GM12878 (cell line): Measurements from ENCODE around the gene NOS2. TPM values are rescaled to one million over a fixed set of nuclear protein-coding genes. Genes with fewer than 3 reads are reported as not detected.
"Not testable (repeated sequence)": the region's sequence is repeated elsewhere in the genome, so short reads cannot be mapped to it uniquely, and the experiment has no call there.

Source experiments
- ATAC-seq: fragments of 200-7000 bp; cut with Tn5 transposase; 3 replicates; pipeline ENCODE4 v1.9.1; 2020; ENCODE audit warnings: mild to moderate bottlenecking, moderate library complexity
- BruUV-seq: library from RNA; stranded (reverse); fragments of 400-500 nt; replicated peaks from 2 replicates; lab custom pipeline; 2021; lab: Mats Ljungman, UMichigan
- CTCF ChIA-PET: fragments of 300-600 bp; sonication (Branson Sonifier 250); formaldehyde crosslinking; extraction: SDS; loops from one replicate; lab custom pipeline; 2021; ENCODE audit warnings: inconsistent platforms; lab: Yijun Ruan, JAX
- POLR2A ChIA-PET: fragments of 350-600 bp; formaldehyde crosslinking; extraction: SDS; loops from one replicate; lab custom pipeline; 2021; ENCODE audit warnings: inconsistent platforms; lab: Charles Lee
- RAD21 ChIA-PET: fragments of 300-600 bp; sonication (Branson Sonifier 250); formaldehyde crosslinking; loops from one replicate; lab custom pipeline; 2023; ENCODE audit warnings: antibody characterized with exemption; ENCODE audit not compliant: unreplicated experiment; lab: Charles Lee
- SMC1A ChIA-PET: fragments of 300-600 bp; sonication (Branson Sonifier 250); formaldehyde crosslinking; loops from one replicate; lab custom pipeline; 2023; ENCODE audit not compliant: unreplicated experiment, uncharacterized antibody; lab: Charles Lee
- DNase-seq: peaks from one replicate; pipeline ENCODE4 v3.0.0-alpha.2; 2011; ENCODE audit warnings: low read depth, low spot score
- FAIRE-seq: peaks from 3 replicates; lab custom pipeline; 2011; peaks lifted over from hg19 to GRCh38; lab: Jason Lieb, UNC
- H2AFZ ChIP-seq: 2 replicates; pipeline ENCODE4 v1.6.0; 2011; ENCODE audit warnings: low read depth, low read length, control low read depth; ENCODE audit not compliant: control insufficient read depth
- H3K27ac ChIP-seq: 2 replicates; pipeline ENCODE4 v1.5.1; 2011; ENCODE audit warnings: control low read depth; ENCODE audit not compliant: control insufficient read depth, insufficient read depth
- H3K27me3 ChIP-seq, 2 experiments: replicated peaks in 1 of 2; 2 replicates each; pipeline versions ENCODE4 v1.6.0 to v1.6.1; 2011; ENCODE audit warnings: low read length in 1 of 2; ENCODE audit not compliant: control insufficient read depth in 2 of 2, insufficient read depth in 2 of 2
- H3K36me3 ChIP-seq, 2 experiments: 2 replicates each; pipeline ENCODE4 v1.5.1; 2011; ENCODE audit warnings: low read length in 1 of 2; ENCODE audit not compliant: control insufficient read depth in 2 of 2, insufficient read depth in 2 of 2
- H3K4me1 ChIP-seq: 2 replicates; pipeline ENCODE4 v1.6.1; 2011; ENCODE audit warnings: mild to moderate bottlenecking, low read length, moderate library complexity, mixed read lengths; ENCODE audit not compliant: control insufficient read depth, insufficient read depth
- H3K4me2 ChIP-seq: 2 replicates; pipeline ENCODE4 v1.6.0; 2011; ENCODE audit warnings: control low read depth; ENCODE audit not compliant: control insufficient read depth, insufficient read depth
- H3K4me3 ChIP-seq: fragments of 200-600 bp; sonication (generic); 2 replicates; pipeline ENCODE4 v1.5.1; 2016
- H3K79me2 ChIP-seq: 2 replicates; pipeline ENCODE4 v1.6.0; 2011; ENCODE audit warnings: low read length; ENCODE audit not compliant: control insufficient read depth, insufficient read depth
- H3K9ac ChIP-seq: 2 replicates; pipeline ENCODE4 v1.8.0; 2011; ENCODE audit warnings: low read length, control low read depth, mixed read lengths; ENCODE audit not compliant: control insufficient read depth, insufficient read depth
- H3K9me3 ChIP-seq: replicated peaks from 3 replicates; pipeline ENCODE4 v1.5.1; 2011; ENCODE audit warnings: mild to moderate bottlenecking, low read length; ENCODE audit not compliant: control insufficient read depth, insufficient read depth
- H4K20me1 ChIP-seq: 2 replicates; pipeline ENCODE4 v1.6.0; 2011; ENCODE audit not compliant: control insufficient read depth, insufficient read depth
- ATF3 ChIP-seq: IDR thresholded peaks from 2 replicates; pipeline ENCODE4 v1.6.1; 2011; ENCODE audit warnings: low read depth, mild to moderate bottlenecking, low read length, moderate library complexity, borderline replicate concordance; ENCODE audit errors: extremely low read depth
- JUND ChIP-seq: IDR thresholded peaks from 2 replicates; pipeline ENCODE4 v1.6.1; 2012; ENCODE audit warnings: low read depth, mild to moderate bottlenecking, low read length, improper control_type of control experiment, moderate library complexity
- NFIC ChIP-seq: IDR thresholded peaks from 2 replicates; pipeline ENCODE4 v1.6.1; 2012; ENCODE audit warnings: low read depth, mild to moderate bottlenecking, inconsistent platforms, low read length, moderate library complexity
- NR2C1 ChIP-seq: fragments of 450-650 bp; IDR thresholded peaks from 2 replicates; pipeline ENCODE4 v1.6.1; 2017; ENCODE audit warnings: antibody characterized with exemption, mild to moderate bottlenecking, moderate library complexity
- NR2C2 ChIP-seq: IDR thresholded peaks from 2 replicates; pipeline ENCODE4 v1.6.1; 2011; ENCODE audit warnings: borderline replicate concordance, low read depth; ENCODE audit not compliant: control insufficient read depth, insufficient read length
- ZNF592 ChIP-seq: fragments of 450-650 bp; IDR thresholded peaks from 2 replicates; pipeline ENCODE4 v1.6.1; 2017; ENCODE audit warnings: mild to moderate bottlenecking, moderate library complexity
- WGBS: methylation state at CpG from one replicate; pipeline ENCODE4 v1.1.6; 2016; ENCODE audit warnings: low lambda C conversion rate; ENCODE audit not compliant: insufficient replicate concordance, insufficient coverage; ENCODE audit errors: missing lambda C conversion rate; 5-methylcytosine and 5-hydroxymethylcytosine counted together
- in situ Hi-C: fragments of 300-500 bp; cut with MboI; formaldehyde crosslinking; loops from 9 replicates; pipeline ENCODE4 v1.14.3; 2018; ENCODE audit warnings: mixed read lengths
- intact Hi-C: fragments of 100-400 bp; cut with micrococcal nuclease; formaldehyde crosslinking; loops from one replicate; pipeline ENCODE4 v1.14.2; 2022; ENCODE audit not compliant: unreplicated experiment
- polyA plus RNA-seq, 11 experiments: library from polyadenylated mRNA; depleted of rRNA in 4 of 11; unstranded in 6 of 11; stranded (reverse) in 5 of 11; fragments of >200 nt; fragmentation: Nextera tagmentation in 4 of 11; fragmentation: Illumina TruSeq in 1 of 11; extraction: Ambion mirVana in 4 of 11; extraction: Trizol in 1 of 11; gene quantifications; 1 replicate in 1 of 11; 2 replicates in 10 of 11; pipeline versions ENCODE4 v1.2.1 to v1.2.3, GENCODE V29; 2011 to 2016; ENCODE audit warnings: inconsistent platforms in 2 of 11, missing spikeins in 2 of 11, low read depth in 1 of 11
- total RNA-seq, 4 experiments: library from RNA; depleted of rRNA in 3 of 4; stranded (reverse); fragments of >200 nt in 3 of 4; fragmentation: Illumina TruSeq in 1 of 4; extraction: Trizol in 1 of 4; gene quantifications; 2 replicates each; pipeline versions ENCODE4 v1.2.1 to v1.2.3, GENCODE V29; 2013 to 2021

The NOS2 gene
- total and polyA plus RNA-seq, 10 of the 15 experiments (the other 5 are each of a cell fraction or from before 2014, with no cell fraction given): 0.01 to 0.05 (median 0.01) TPM; not detected in 7

- no peak for TF ChIP-seq ATF3
These were observed 34.2 kb upstream of the NOS2 start (continued) for GRCh38 chr17:27834571-27834970.

GRCh38 chr17:27832831-27833230 lies 32.5 kb upstream of the NOS2 start:
- CTCF ChIA-PET: interaction anchor here (0.8 to 1.6 kb wide), 2 partner anchors 9 to 14 kb away, joined by 3 to 4 read pairs; no protein-coding TSS in a partner anchor
- SMC1A ChIA-PET: no interaction called here

DNA sequence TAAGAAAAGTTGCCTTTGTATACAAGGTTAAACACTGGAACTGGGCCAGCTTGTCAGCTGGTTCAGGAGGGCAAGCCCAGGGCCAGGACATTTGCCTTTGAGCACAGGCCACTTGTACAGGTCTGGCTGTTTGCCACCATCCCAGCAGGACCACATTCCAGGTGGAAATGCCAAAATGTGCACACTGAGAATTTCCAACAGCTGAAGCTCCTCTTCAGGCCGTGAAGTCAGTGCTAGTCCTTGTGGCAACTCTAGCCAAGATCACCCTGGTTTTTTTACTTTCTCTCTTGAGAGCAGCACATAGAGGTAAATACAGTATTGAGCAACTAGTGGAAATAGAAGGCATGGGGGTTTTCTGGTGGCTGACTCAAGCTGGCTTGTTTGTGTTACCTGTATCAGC lies 29.6 kb upstream of the NOS2 start:
- H3K27me3 ChIP-seq, RAD21 ChIA-PET, H3K9ac ChIP-seq, H4K20me1 ChIP-seq, H3K36me3 ChIP-seq, DNase-seq, H3K4me3 ChIP-seq, H3K79me2 ChIP-seq, H3K27ac ChIP-seq, H3K9me3 ChIP-seq, BruUV-seq, H3K4me2 ChIP-seq, intact Hi-C loops, SMC1A ChIA-PET, CTCF ChIA-PET, H3K4me1 ChIP-seq, in situ Hi-C loops, POLR2A ChIA-PET, ATAC-seq, H2AFZ ChIP-seq: not testable (repeated sequence)
- 10% methylated on average over 1 of the region's 1 CpG for WGBS
- peak; percentile 85 for FAIRE-seq

More at GRCh38 chr17:27832831-27833230, 32.5 kb upstream of the NOS2 start:
- no TSS peak for BruUV-seq
- no peak for TF ChIP-seq ZNF592
- no peak for TF ChIP-seq NR2C2
- TF ChIP-seq NR2C1: no peak
- no peak for TF ChIP-seq JUND
- no peak for TF ChIP-seq NFIC
- Histone ChIP-seq H3K27me3 (no peaks in the 10 kb centered on the region), H3K9ac (no peak overlapping the region), H2AFZ (no peak overlapping the region), H3K27ac (no peak overlapping the region), H4K20me1 (no peaks in the 10 kb centered on the region), H3K9me3 (no peaks in the 10 kb centered on the region; the same call in 2 of the 3 replicates), H3K4me2 (no peak overlapping the region), H3K4me1 (no peaks in the 10 kb centered on the region; the same call in 1 of the 2 replicates), H3K36me3 (no peaks in the 10 kb centered on the region), H3K79me2 (no peaks in the 10 kb centered on the region), H3K4me3 (no peak overlapping the region)
- intact Hi-C loops (no loop called here), in situ Hi-C loops (no loop called here)
- FAIRE-seq (no peak), ATAC-seq (no peak), DNase-seq (no peak)
- ChIA-PET RAD21 (no interaction called here), POLR2A (no interaction called here)
